ENCODE measurements around the gene LRIG2.
"Not testable (repeated sequence)": the region's sequence is repeated elsewhere in the genome, so short reads cannot be mapped to it uniquely, and the experiment has no call there.

Gene LRIG2

GRCh38 chr1:113129529-113130185 is 56.7 kb downstream of the LRIG2 start:
- no peak for DNase-seq (ENCODE audit: low spot score)

- no peak for DNase-seq (ENCODE audit: low spot score)
Measured at GRCh38 chr1:113133038-113133437, 60.0 kb downstream of the LRIG2 start.

- DNase-seq (ENCODE audit: low spot score), result no peak
Measured at GRCh38 chr1:113133759-113134158, 60.8 kb downstream of the LRIG2 start.

- DNase-seq (ENCODE audit: low spot score), result no peak
Measured at GRCh38 chr1:113135460-113135859, 62.5 kb downstream of the LRIG2 start.

- DNase-seq (ENCODE audit: low spot score), result no peak
Measured at GRCh38 chr1:113136476-113136875, 63.5 kb downstream of the LRIG2 start.

GRCh38 chr1:113137563-113137962 is 64.6 kb downstream of the LRIG2 start:
- no peak for DNase-seq (ENCODE audit: low spot score)

- DNase-seq (ENCODE audit: low spot score), result no peak
Measured at GRCh38 chr1:113138778-113139177, 65.8 kb downstream of the LRIG2 start.

GRCh38 chr1:113140176-113140575 is 67.2 kb downstream of the LRIG2 start:
- no peak for DNase-seq (ENCODE audit: low spot score)

GRCh38 chr1:113140588-113141446 is 67.8 kb downstream of the LRIG2 start:
- peak; percentile 77 for DNase-seq (ENCODE audit: low spot score)

GRCh38 chr1:113141650-113142473 is 68.9 kb downstream of the LRIG2 start:
- DNase-seq (ENCODE audit: low spot score), result no peak

GRCh38 chr1:113142791-113143190 is 69.8 kb downstream of the LRIG2 start:
- DNase-seq (ENCODE audit: low spot score), result no peak

- DNase-seq (ENCODE audit: low spot score), result no peak
Measured at GRCh38 chr1:113146242-113147072, 73.5 kb downstream of the LRIG2 start.

- DNase-seq (ENCODE audit: low spot score), result no peak
Measured at GRCh38 chr1:113147073-113147625, 74.2 kb downstream of the LRIG2 start.

GRCh38 chr1:113147826-113148225 is 74.8 kb downstream of the LRIG2 start:
- no peak for DNase-seq (ENCODE audit: low spot score)

GRCh38 chr1:113150494-113150893 is 77.5 kb downstream of the LRIG2 start:
- not testable (repeated sequence) for DNase-seq (ENCODE audit: low spot score)

GRCh38 chr1:113153116-113153803 is 80.3 kb downstream of the LRIG2 start:
- DNase-seq (ENCODE audit: low spot score), result no peak

- no peak for DNase-seq (ENCODE audit: low spot score)
Measured at GRCh38 chr1:113156368-113156767, 83.4 kb downstream of the LRIG2 start.

- not testable (repeated sequence) for DNase-seq (ENCODE audit: low spot score)
Measured at GRCh38 chr1:113158743-113159142, 85.7 kb downstream of the LRIG2 start.

- no peak for DNase-seq (ENCODE audit: low spot score)
Measured at GRCh38 chr1:113166473-113166872, 93.5 kb downstream of the LRIG2 start.

GRCh38 chr1:113168946-113169345 is 95.9 kb downstream of the LRIG2 start:
- no peak for DNase-seq (ENCODE audit: low spot score)

- no peak for DNase-seq (ENCODE audit: low spot score)
Measured at GRCh38 chr1:113169591-113169990, 96.6 kb downstream of the LRIG2 start.
